ENCODE results near the gene ANKZF1.
"Not testable (repeated sequence)": the region's sequence is repeated elsewhere in the genome, so short reads cannot be mapped to it uniquely, and the experiment has no call there.

GRCh38 chr2:219201331-219201730 lies 28.3 kb upstream of the ANKZF1 start:
- TF ChIP-seq CTCF, POLR2A (IDR thresholded peaks at IDR 0.05): not testable (repeated sequence)

All from right lobe of liver (tissue), 4 donors.